PC-9 (cell line): ENCODE results near the gene IDH3G. TPM values are rescaled to one million over a fixed set of nuclear protein-coding genes. Genes with fewer than 3 reads are reported as not detected.

ENCODE experiments used
- BruUV-seq: library from RNA; stranded (reverse); fragments of 400-500 nt; replicated peaks from 2 replicates; lab custom pipeline; 2021; lab: Mats Ljungman, UMichigan
- CTCF ChIA-PET: fragments of 300-600 bp; sonication (Branson Sonifier 250); formaldehyde crosslinking; loops from one replicate; lab custom pipeline; 2022; ENCODE audit warnings: antibody characterized with exemption; lab: Charles Lee
- POLR2A ChIA-PET: fragments of 300-600 bp; sonication (Branson Sonifier 250); formaldehyde crosslinking; loops from one replicate; lab custom pipeline; 2022; ENCODE audit warnings: antibody characterized with exemption; ENCODE audit not compliant: unreplicated experiment; lab: Charles Lee
- DNase-seq, 2 experiments: peaks; one replicate each; pipeline versions ENCODE4 v3.0.0 to v3.0.0-alpha.2; 2015 to 2022; ENCODE audit warnings: mixed read lengths in 1 of 2
- H2AFZ ChIP-seq: fragments of 200-600 bp; sonication (generic); 2 replicates; pipeline ENCODE4 v1.8.1; 2017; ENCODE audit warnings: antibody characterized with exemption
- H3F3A ChIP-seq: fragments of 200-600 bp; sonication (generic); 2 replicates; pipeline ENCODE4 v1.8.1; 2017; ENCODE audit warnings: antibody characterized with exemption, mild to moderate bottlenecking, low read depth; ENCODE audit not compliant: insufficient read depth
- H3K27ac ChIP-seq: fragments of 200-600 bp; sonication (generic); 2 replicates; pipeline ENCODE4 v1.6.1; 2016; ENCODE audit warnings: mixed run types
- H3K27me3 ChIP-seq: fragments of 200-600 bp; sonication (generic); 2 replicates; pipeline ENCODE4 v1.6.1; 2016; ENCODE audit warnings: low read depth, mixed run types; ENCODE audit not compliant: insufficient read depth
- H3K36me3 ChIP-seq: fragments of 200-600 bp; sonication (generic); 2 replicates; pipeline ENCODE4 v1.6.1; 2016; ENCODE audit warnings: low read depth, mixed run types
- H3K4me1 ChIP-seq: fragments of 200-600 bp; sonication (generic); replicated peaks from 2 replicates; pipeline ENCODE4 v1.6.1; 2016; ENCODE audit warnings: mixed run types; ENCODE audit not compliant: insufficient read depth
- H3K4me2 ChIP-seq: fragments of 200-600 bp; sonication (generic); 2 replicates; pipeline ENCODE4 v1.6.1; 2017; ENCODE audit warnings: mixed run types
- H3K4me3 ChIP-seq: fragments of 200-600 bp; sonication (generic); 2 replicates; pipeline ENCODE4 v1.6.1; 2016; ENCODE audit warnings: mixed run types
- H3K79me2 ChIP-seq: fragments of 200-600 bp; sonication (generic); 2 replicates; pipeline ENCODE4 v1.6.1; 2017; ENCODE audit warnings: low read depth, mixed run types
- H3K9me2 ChIP-seq: fragments of 200-600 bp; sonication (generic); 2 replicates; pipeline ENCODE4 v1.8.1; 2017; ENCODE audit warnings: mild to moderate bottlenecking; ENCODE audit not compliant: insufficient read depth
- H3K9me3 ChIP-seq: fragments of 200-600 bp; sonication (generic); 2 replicates; pipeline ENCODE4 v1.8.1; 2016; ENCODE audit warnings: low read depth; ENCODE audit not compliant: insufficient read depth
- H4K20me1 ChIP-seq: fragments of 200-600 bp; sonication (generic); 2 replicates; pipeline ENCODE4 v1.8.1; 2017; ENCODE audit not compliant: insufficient read depth
- CTCF ChIP-seq: fragments of 200-600 bp; sonication (generic); conservative IDR thresholded peaks from 2 replicates; pipeline ENCODE4 v1.6.1; 2017; ENCODE audit warnings: mixed run types, antibody characterized with exemption, mild to moderate bottlenecking, moderate library complexity
- EZH2 ChIP-seq: fragments of 200-600 bp; sonication (generic); IDR thresholded peaks from 2 replicates; pipeline ENCODE4 v1.8.0; 2017; ENCODE audit warnings: antibody characterized with exemption, low read depth
- intact Hi-C: fragments of 100-400 bp; cut with micrococcal nuclease; formaldehyde crosslinking; loops from one replicate; pipeline ENCODE4 v1.10.0; 2022; ENCODE audit not compliant: unreplicated experiment
- total RNA-seq: library from RNA; stranded (reverse); gene quantifications from 2 replicates; pipeline ENCODE4 v1.2.3, GENCODE V29; 2021

IDH3G gene
- total RNA-seq, 1 experiment from 2014 or later: 63.4 TPM

DNA sequence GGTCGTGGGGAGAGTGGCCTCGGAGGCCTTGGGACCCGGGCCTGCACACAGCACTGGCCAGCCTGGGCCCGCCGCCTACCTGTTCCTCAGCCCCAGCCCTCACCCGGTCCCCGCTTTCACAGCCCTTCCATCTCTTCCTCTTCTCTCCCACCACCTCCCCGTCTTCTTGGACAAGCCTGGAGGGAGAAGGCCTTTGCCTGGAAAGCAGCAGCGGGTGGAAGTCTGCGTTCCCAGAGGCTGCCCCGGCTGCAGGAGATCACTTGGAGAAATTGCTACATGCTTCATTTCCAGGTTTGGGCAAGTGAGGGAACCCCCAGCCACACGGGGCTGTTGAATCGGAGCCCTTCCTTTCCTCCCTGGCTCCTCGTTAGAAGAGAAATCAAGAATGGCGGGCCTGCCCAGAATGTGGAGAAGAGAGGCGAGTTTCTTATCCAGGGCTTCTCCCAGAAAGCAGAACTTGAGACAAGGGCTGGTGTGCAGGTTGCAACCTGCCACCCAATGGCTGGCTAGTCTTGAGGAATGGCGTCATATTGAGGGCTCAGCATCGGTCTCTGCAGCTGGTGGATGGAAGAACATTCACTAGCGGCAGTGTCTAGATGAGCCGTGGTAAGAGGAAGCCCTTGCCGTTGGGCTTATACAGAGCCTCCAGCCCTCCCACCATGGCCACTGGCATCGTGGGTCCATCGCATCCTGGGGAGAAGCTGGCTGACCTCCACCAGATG lies 37.4 kb upstream of the IDH3G start:
- no peaks in the 10 kb centered on the region for H3K9me3 ChIP-seq
- H2AFZ ChIP-seq: no peak overlapping the region
- intact Hi-C loops: no loop called here
- H3K4me1 ChIP-seq: no peaks in the 10 kb centered on the region
- no peaks in the 10 kb centered on the region for H4K20me1 ChIP-seq
- no peaks in the 10 kb centered on the region for H3K79me2 ChIP-seq
- no TSS peak for BruUV-seq
- no peak overlapping the region for H3K4me3 ChIP-seq
- POLR2A ChIA-PET: no interaction called here
- no peak for TF ChIP-seq EZH2
- no peak for TF ChIP-seq CTCF
- CTCF ChIA-PET: no interaction called here
- H3K27me3 ChIP-seq: peaks cover 31% of the 10 kb centered on the region
- no peaks in the 10 kb centered on the region for H3K36me3 ChIP-seq
- H3K9me2 ChIP-seq: no peaks in the 10 kb centered on the region
- no peaks in the 10 kb centered on the region for H3F3A ChIP-seq
- DNase-seq: no peak
- H3K4me2 ChIP-seq: no peak overlapping the region
- H3K27ac ChIP-seq: no peak overlapping the region

DNA sequence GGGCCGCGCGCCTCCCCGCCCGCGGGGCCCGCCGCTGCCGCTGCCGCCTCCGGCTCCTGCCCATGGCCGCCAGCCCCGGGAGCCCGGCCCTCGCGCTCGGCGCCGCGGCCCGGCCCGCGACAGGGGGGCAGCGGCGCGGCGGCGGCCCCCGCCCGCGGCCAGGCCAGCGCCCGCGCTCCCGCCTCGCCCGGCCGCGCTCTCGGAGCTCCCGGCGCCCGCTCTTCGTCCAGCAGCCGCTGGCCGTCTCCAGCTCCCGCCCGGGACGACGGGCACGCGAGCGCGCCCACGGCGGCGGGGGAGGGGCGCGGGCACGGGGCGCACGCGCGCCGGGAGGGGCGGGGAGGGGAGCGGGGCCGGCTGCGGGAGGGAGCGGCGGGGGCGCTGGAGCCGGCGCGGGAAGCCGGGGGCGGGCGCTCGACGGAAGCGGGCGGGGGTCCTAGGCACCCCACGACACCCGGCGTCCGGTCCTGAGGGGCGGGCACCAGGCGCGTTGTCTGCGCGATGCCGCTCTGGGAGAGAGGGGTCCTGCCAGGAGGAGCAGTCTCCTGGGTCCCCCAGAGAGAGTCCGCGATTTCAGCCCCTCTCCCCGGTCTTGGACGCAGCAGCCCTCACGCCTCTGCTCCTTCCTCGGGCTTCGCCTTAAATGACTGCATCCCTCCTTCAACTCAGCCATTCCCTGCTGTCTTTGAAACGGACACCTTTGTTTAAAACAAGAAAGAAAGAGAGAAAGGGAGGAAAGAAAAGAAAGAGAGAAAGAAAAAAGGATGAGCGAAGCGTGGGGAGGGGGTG lies 36.7 kb upstream of the IDH3G start:
- Histone ChIP-seq H3K27me3 (peaks cover 36% of the 10 kb centered on the region), H3K9me2 (no peaks in the 10 kb centered on the region), H4K20me1 (no peaks in the 10 kb centered on the region), H3K4me3 (no peak overlapping the region), H2AFZ (no peak overlapping the region), H3K4me1 (no peaks in the 10 kb centered on the region), H3K9me3 (no peaks in the 10 kb centered on the region), H3K4me2 (no peak overlapping the region), H3K79me2 (no peaks in the 10 kb centered on the region), H3K36me3 (no peaks in the 10 kb centered on the region), H3K27ac (no peak overlapping the region), H3F3A (no peaks in the 10 kb centered on the region)
- CTCF ChIA-PET: no interaction called here
- DNase-seq: no peak
- intact Hi-C loops: no loop called here
- no peak for TF ChIP-seq CTCF
- no peak for TF ChIP-seq EZH2
- BruUV-seq: no TSS peak
- POLR2A ChIA-PET: no interaction called here

- no peaks in the 10 kb centered on the region for H3K79me2 ChIP-seq
- peaks cover 40% of the 10 kb centered on the region for H3K27me3 ChIP-seq
- CTCF ChIA-PET: no interaction called here
- no peaks in the 10 kb centered on the region for H4K20me1 ChIP-seq
- H2AFZ ChIP-seq: no peak within 1 kb of the TSS
- TF ChIP-seq EZH2 (no peak), CTCF (no peak)
- POLR2A ChIA-PET: no interaction called here
- no peaks in the 10 kb centered on the region for H3K4me1 ChIP-seq
- H3K27ac ChIP-seq: no peak within 1 kb of the TSS
- intact Hi-C loops: no loop called here
- H3K4me3 ChIP-seq: no peak within 1 kb of the TSS
- no peak for DNase-seq
- H3K4me2 ChIP-seq: no peak within 1 kb of the TSS
- no TSS peak for BruUV-seq
- H3K9me3 ChIP-seq: no peaks in the 10 kb centered on the region
- H3F3A ChIP-seq: no peaks in the 10 kb centered on the region
- no peaks in the 10 kb centered on the region for H3K36me3 ChIP-seq
- H3K9me2 ChIP-seq: no peaks in the 10 kb centered on the region
These were observed 35.8 kb upstream of the IDH3G start, which contains the start of gene PDZD4 for GRCh38 chrX:153829799-153830639. Gene PDZD4, minus strand, starts transcription at chrX:153830544. Its CDS starts 246 bp downstream, at chrX:153830298.
